HepG2 (cell line): ENCODE results near the gene ZBTB7A. TPM values are rescaled to one million over a fixed set of nuclear protein-coding genes. Genes with fewer than 3 reads are reported as not detected.

ENCODE experiments used
- AHR ChIP-seq: IDR thresholded peaks from 2 replicates; pipeline ENCODE4 v1.6.1; 2018; ENCODE audit warnings: missing genetic modification reagents, missing compliant biosample characterization
- HDAC1 ChIP-seq: sonication (generic); formaldehyde crosslinking; IDR thresholded peaks from 2 replicates; pipeline ENCODE4 v1.5.1; 2020; ENCODE audit warnings: mild to moderate bottlenecking, missing genetic modification reagents
- MAX ChIP-seq: IDR thresholded peaks from 2 replicates; pipeline ENCODE4 v1.6.1; 2012; ENCODE audit warnings: inconsistent platforms
- MLXIP ChIP-seq: sonication (generic); formaldehyde crosslinking; IDR thresholded peaks from 2 replicates; pipeline ENCODE4 v1.9.0; 2021; ENCODE audit warnings: missing genetic modification reagents, borderline replicate concordance
- SP1 ChIP-seq, 2 experiments: fragments of 450-650 bp in 1 of 2; sonication (generic) in 1 of 2; formaldehyde crosslinking in 1 of 2; IDR thresholded peaks; 2 replicates each; pipeline versions ENCODE4 v1.4.0 to v1.6.1; 2016 to 2020; ENCODE audit warnings: missing genetic modification reagents in 1 of 2
- SRSF4 ChIP-seq: fragments of 200-400 bp; formaldehyde crosslinking; IDR thresholded peaks from one replicate; pipeline ENCODE4 v1.6.1; 2018; ENCODE audit warnings: mild to moderate bottlenecking, low read depth, low read length, moderate library complexity; ENCODE audit not compliant: poor library complexity, severe bottlenecking
- TFAP4 ChIP-seq: sonication (generic); IDR thresholded peaks from 2 replicates; pipeline ENCODE4 v1.6.1; 2016; ENCODE audit warnings: low read depth, borderline replicate concordance
- ZFP91 ChIP-seq: sonication (generic); formaldehyde crosslinking; IDR thresholded peaks from 2 replicates; pipeline ENCODE4 v1.9.0; 2022; ENCODE audit warnings: missing genetic modification reagents, mild to moderate bottlenecking, borderline replicate concordance
- ZMYM3 ChIP-seq: sonication (generic); formaldehyde crosslinking; IDR thresholded peaks from 2 replicates; pipeline ENCODE4 v1.5.1; 2020; ENCODE audit warnings: mild to moderate bottlenecking, missing genetic modification reagents
- ZNF121 ChIP-seq: sonication (generic); formaldehyde crosslinking; IDR thresholded peaks from 2 replicates; pipeline ENCODE4 v1.5.0; 2020; ENCODE audit warnings: mild to moderate bottlenecking, missing genetic modification reagents
- ZNF235 ChIP-seq: sonication (generic); formaldehyde crosslinking; IDR thresholded peaks from 2 replicates; pipeline ENCODE4 v1.8.1; 2023; ENCODE audit warnings: mild to moderate bottlenecking, missing genetic modification reagents, borderline replicate concordance
- ZNF260 ChIP-seq: sonication (generic); formaldehyde crosslinking; IDR thresholded peaks from 2 replicates; pipeline ENCODE4 v1.4.0; 2020; ENCODE audit warnings: missing genetic modification reagents, low read depth, mild to moderate bottlenecking, borderline replicate concordance
- ZNF280D ChIP-seq: sonication (generic); formaldehyde crosslinking; IDR thresholded peaks from 2 replicates; pipeline ENCODE4 v1.5.1; 2020; ENCODE audit warnings: mild to moderate bottlenecking, missing genetic modification reagents
- ZNF296 ChIP-seq: sonication (generic); formaldehyde crosslinking; conservative IDR thresholded peaks from 2 replicates; pipeline ENCODE4 v1.5.0; 2020; ENCODE audit warnings: mild to moderate bottlenecking, missing genetic modification reagents
- ZNF432 ChIP-seq: sonication (generic); formaldehyde crosslinking; IDR thresholded peaks from 2 replicates; pipeline ENCODE4 v1.5.0; 2020; ENCODE audit warnings: missing genetic modification reagents, mild to moderate bottlenecking, borderline replicate concordance
- ZNF570 ChIP-seq: sonication (generic); formaldehyde crosslinking; IDR thresholded peaks from 2 replicates; pipeline ENCODE4 v1.4.0; 2020; ENCODE audit warnings: mild to moderate bottlenecking, missing genetic modification reagents, borderline replicate concordance
- ZNF576 ChIP-seq: sonication (generic); formaldehyde crosslinking; IDR thresholded peaks from 2 replicates; pipeline ENCODE4 v1.4.0; 2020; ENCODE audit warnings: mild to moderate bottlenecking, missing genetic modification reagents
- ZNF629 ChIP-seq: sonication (generic); formaldehyde crosslinking; conservative IDR thresholded peaks from 2 replicates; pipeline ENCODE4 v1.5.0; 2020; ENCODE audit warnings: missing genetic modification reagents
- polyA plus RNA-seq, 8 experiments: library from polyadenylated mRNA; depleted of rRNA in 3 of 8; stranded (reverse) in 7 of 8; unstranded in 1 of 8; fragments of >200 nt; fragmentation: Illumina TruSeq in 4 of 8; extraction: Trizol in 4 of 8; gene quantifications; 2 replicates each; pipeline versions ENCODE4 v1.2.1 to v1.2.3, GENCODE V29; 2011 to 2016; ENCODE audit warnings: low read depth in 4 of 8, missing spikeins in 1 of 8, mixed read lengths in 1 of 8; ENCODE audit not compliant: insufficient read depth in 1 of 8
- total RNA-seq, 5 experiments: library from RNA; depleted of rRNA; stranded (reverse); fragments of >200 nt; fragmentation: Illumina TruSeq; extraction: Trizol; gene quantifications; 2 replicates each; pipeline ENCODE4 v1.2.3, GENCODE V29; 2016; ENCODE audit warnings: low read depth in 1 of 5

Gene ZBTB7A
- total and polyA plus RNA-seq, 2 of the 13 experiments (the other 11 are each of a cell fraction or from before 2014, with no cell fraction given) = 3.6 to 4.0 TPM

GRCh38 chr19:4061683-4062418 lies 4.8 kb downstream of the ZBTB7A start (continued):
- TF ChIP-seq ZNF296 (CRISPR knock-in tag) (no peak), ZFP91 (CRISPR knock-in tag) (peak; percentile 99), ZNF432 (no peak), ZNF629 (CRISPR knock-in tag) (peak; percentile 5; the same call in 1 of the 2 replicates), ZNF280D (CRISPR knock-in tag) (no peak), TFAP4 (peak; percentile 34; the same call in 1 of the 2 replicates), SP1 (IDR thresholded peaks at IDR 0.05) (no peak), SP1 (CRISPR knock-in tag; IDR thresholded peaks at IDR 0.05) (peak; percentile 3; the same call in 1 of the 2 replicates), HDAC1 (peak; percentile 18; the same call in 1 of the 2 replicates), ZNF121 (CRISPR knock-in tag) (no peak), MLXIP (CRISPR knock-in tag) (no peak), SRSF4 (no peak), ZNF576 (peak; percentile 63; the same call in 1 of the 2 replicates), ZMYM3 (CRISPR knock-in tag) (peak; percentile 95), ZNF570 (no peak), ZNF260 (no peak), MAX (peak; percentile 14; the same call in 1 of the 2 replicates), ZNF235 (CRISPR knock-in tag) (0 out of 2 replicates have a peak, but pooled peaks have one; percentile 1), AHR (CRISPR knock-in tag) (no peak)
